ENCODE measurements around the gene TPST2. TPM values are rescaled to one million over a fixed set of nuclear protein-coding genes. Genes with fewer than 3 reads are reported as not detected.
A peak's percentile ranks its signal among the peaks of the same experiment; 100 is the strongest.

Gene TPST2
- total RNA-seq, 1 donor from 2014 or later: 11.0 TPM

GRCh38 chr22:26587991-26588613 is 1.8 kb downstream of the TPST2 start:
- ChIA-PET CTCF (no interaction called here), POLR2A (interaction anchor here (1.2 to 1.6 kb wide), 2 partner anchors 53 to 75 kb away, joined by 4 to 5 read pairs; partner anchors contain the start of gene TFIP11)
- no peak for DNase-seq
- H3K27ac Mint-ChIP-seq: peak overlapping the region; percentile 46
- intact Hi-C loops (cut with micrococcal nuclease): loop anchor here (5.0 kb wide), 1 partner anchor 106 kb away; the partner anchor contains the start of genes HPS4 and SRRD
- no peak for TF ChIP-seq CTCF (IDR thresholded peaks at IDR 0.05)
- ATAC-seq (ENCODE audit: low read depth): no peak
- H3K4me1 Mint-ChIP-seq: peaks cover 43% of the 10 kb centered on the region
- H3K4me3 Mint-ChIP-seq: peak overlapping the region; percentile 86
- H3K9me3 Mint-ChIP-seq: no peaks in the 10 kb centered on the region
- peaks cover 1% of the 10 kb centered on the region for H3K36me3 Mint-ChIP-seq (ENCODE audit: low read depth)
- H3K27me3 Mint-ChIP-seq: no peaks in the 10 kb centered on the region

DNA sequence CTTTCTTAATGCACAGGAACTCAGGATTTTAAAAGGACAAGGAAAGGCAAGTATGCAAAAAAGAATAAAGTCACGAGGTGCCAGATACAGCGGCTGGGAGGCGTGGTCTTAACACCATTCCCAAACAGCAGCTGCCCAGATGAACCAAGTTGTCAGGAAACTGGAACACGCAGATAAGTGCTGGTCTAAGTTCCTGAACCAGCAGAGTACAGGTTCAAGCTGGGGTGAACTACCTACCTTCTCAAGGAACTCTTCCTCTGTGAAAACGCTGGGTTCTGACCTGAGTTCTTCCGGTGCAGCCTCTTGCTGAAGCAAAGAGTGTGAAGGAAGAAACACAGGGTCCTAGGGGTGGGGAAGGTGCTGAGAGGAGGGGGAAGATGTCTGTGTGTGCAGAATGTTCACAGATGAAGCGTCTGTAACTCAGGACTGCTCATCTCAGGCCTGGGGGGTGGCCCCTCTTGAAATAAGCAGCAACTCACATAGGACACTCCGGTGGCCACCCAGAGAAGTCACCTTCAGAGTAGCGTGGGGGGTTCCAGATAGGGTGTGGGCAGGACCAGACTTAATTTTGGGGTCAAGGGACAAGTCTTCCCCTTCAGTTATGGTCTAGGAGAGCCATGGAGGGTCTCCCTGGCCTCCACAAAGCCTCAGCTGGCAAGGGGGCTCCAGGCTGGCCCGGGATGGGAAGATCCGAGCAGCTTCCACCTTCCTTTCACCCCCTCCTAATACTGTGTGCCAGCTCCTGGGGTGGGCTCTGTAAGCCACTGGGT is 3.2 kb downstream of the TPST2 start:
- ATAC-seq (ENCODE audit: low read depth) (no peak), DNase-seq (no peak)
- Mint-ChIP-seq H3K9me3 (no peaks in the 10 kb centered on the region), H3K27ac (peak overlapping the region; percentile 50), H3K27me3 (no peaks in the 10 kb centered on the region), H3K4me3 (no peak overlapping the region), H3K4me1 (peaks cover 32% of the 10 kb centered on the region), H3K36me3 (ENCODE audit: low read depth) (peaks cover 1% of the 10 kb centered on the region)
- no peak for TF ChIP-seq CTCF (IDR thresholded peaks at IDR 0.05)
- CTCF ChIA-PET: no interaction called here
- POLR2A ChIA-PET: interaction anchor here (1.2 to 1.6 kb wide), 2 partner anchors 52 to 74 kb away, joined by 4 to 5 read pairs; partner anchors contain the start of gene TFIP11
- intact Hi-C loops (cut with micrococcal nuclease): loop anchor here (5.0 kb wide), 1 partner anchor 104 kb away; the partner anchor contains the start of genes HPS4 and SRRD

DNA sequence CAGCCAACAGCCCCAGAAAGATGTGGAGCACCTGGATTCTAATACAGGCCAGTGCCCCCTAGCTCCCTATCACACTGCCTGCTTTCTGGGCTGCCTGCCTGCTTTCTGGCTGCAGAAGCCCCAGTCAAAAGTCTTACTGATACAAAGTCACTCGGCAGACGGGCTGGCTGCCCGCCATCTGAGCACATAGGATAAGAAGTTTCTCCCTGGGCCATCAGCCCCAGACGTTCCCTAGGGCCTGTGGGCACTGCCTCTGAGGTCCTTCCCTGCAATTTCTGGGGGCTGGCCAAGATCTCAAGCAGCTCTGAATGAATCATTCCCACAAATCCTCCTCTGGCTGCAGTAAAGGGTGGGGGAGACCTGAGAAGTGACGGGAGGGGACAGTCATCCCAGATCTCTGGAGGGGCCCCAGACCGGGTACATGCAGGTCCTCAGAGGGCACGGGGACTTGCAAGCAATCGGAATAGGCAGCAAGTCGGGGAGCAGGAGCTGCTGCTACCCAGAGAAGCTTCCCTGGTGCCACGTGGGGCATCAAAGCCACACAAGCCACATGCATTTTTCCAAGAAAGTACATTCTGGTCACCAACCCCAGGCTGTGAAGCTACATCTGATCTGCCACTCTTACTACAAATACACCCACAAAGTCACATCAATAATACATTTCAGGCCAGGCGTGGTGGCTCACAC is 4.7 kb downstream of the TPST2 start:
- peaks cover 1% of the 10 kb centered on the region for H3K36me3 Mint-ChIP-seq (ENCODE audit: low read depth)
- peaks cover 36% of the 10 kb centered on the region for H3K4me1 Mint-ChIP-seq
- no peak for TF ChIP-seq CTCF (IDR thresholded peaks at IDR 0.05)
- intact Hi-C loops (cut with micrococcal nuclease): loop anchor here (5.0 kb wide), 1 partner anchor 103 kb away; the partner anchor contains the start of genes HPS4 and SRRD
- CTCF ChIA-PET: interaction anchor here (0.6 kb wide), 1 partner anchor 73 kb away, joined by 7 read pairs; no protein-coding TSS in a partner anchor
- ATAC-seq (ENCODE audit: low read depth) (no peak), DNase-seq (no peak)
- H3K4me3 Mint-ChIP-seq: no peak overlapping the region
- H3K9me3 Mint-ChIP-seq: no peaks in the 10 kb centered on the region
- no peaks in the 10 kb centered on the region for H3K27me3 Mint-ChIP-seq
- H3K27ac Mint-ChIP-seq: no peak overlapping the region
- POLR2A ChIA-PET: no interaction called here

GRCh38 chr22:26584010-26584409 is 5.9 kb downstream of the TPST2 start:
- H3K9me3 Mint-ChIP-seq: no peaks in the 10 kb centered on the region
- H3K36me3 Mint-ChIP-seq (ENCODE audit: low read depth): peaks cover 1% of the 10 kb centered on the region
- H3K27ac Mint-ChIP-seq: no peak overlapping the region
- ChIA-PET POLR2A (no interaction called here), CTCF (no interaction called here)
- intact Hi-C loops (cut with micrococcal nuclease): no loop called here
- ATAC-seq (ENCODE audit: low read depth): no peak
- H3K4me3 Mint-ChIP-seq: no peak overlapping the region
- H3K4me1 Mint-ChIP-seq: peaks cover 42% of the 10 kb centered on the region
- H3K27me3 Mint-ChIP-seq: no peaks in the 10 kb centered on the region
- no peak for DNase-seq
- TF ChIP-seq CTCF (IDR thresholded peaks at IDR 0.05): no peak
